ENCODE measurements around the gene RCAN1.

Gene RCAN1

GRCh38 chr21:34536311-34536710 is 78.6 kb downstream of the RCAN1 start:
- DNase-seq = no peak

- no peak for DNase-seq
These were observed 79.0 kb downstream of the RCAN1 start for GRCh38 chr21:34535886-34536285.

GRCh38 chr21:34534522-34534921 is 80.4 kb downstream of the RCAN1 start:
- DNase-seq = peak; percentile 68

- no peak for DNase-seq
These were observed 81.0 kb downstream of the RCAN1 start for GRCh38 chr21:34533938-34534337.

- DNase-seq = no peak
These were observed 83.5 kb downstream of the RCAN1 start for GRCh38 chr21:34531399-34531798.

GRCh38 chr21:34530261-34530660 is 84.7 kb downstream of the RCAN1 start:
- DNase-seq = no peak

- no peak for DNase-seq
These were observed 86.8 kb downstream of the RCAN1 start for GRCh38 chr21:34528131-34528561.

- DNase-seq = peak; percentile 92
These were observed 88.2 kb downstream of the RCAN1 start for GRCh38 chr21:34526618-34527290.

- no peak for DNase-seq
These were observed 88.7 kb downstream of the RCAN1 start for GRCh38 chr21:34526241-34526617.

GRCh38 chr21:34524646-34525601 is 90.0 kb downstream of the RCAN1 start:
- no peak for DNase-seq

GRCh38 chr21:34523019-34523555 is 91.8 kb downstream of the RCAN1 start:
- DNase-seq = no peak

- DNase-seq = peak; percentile 64
These were observed 92.6 kb downstream of the RCAN1 start for GRCh38 chr21:34522284-34522683.

GRCh38 chr21:34521561-34521960 is 93.4 kb downstream of the RCAN1 start:
- no peak for DNase-seq

- peak; percentile 79 for DNase-seq
These were observed 94.0 kb downstream of the RCAN1 start for GRCh38 chr21:34520764-34521508.

- DNase-seq = peak; percentile 71
These were observed 94.6 kb downstream of the RCAN1 start for GRCh38 chr21:34520281-34520680.

GRCh38 chr21:34519694-34520093 is 95.2 kb downstream of the RCAN1 start:
- no peak for DNase-seq

- DNase-seq = no peak
These were observed 95.9 kb downstream of the RCAN1 start for GRCh38 chr21:34519016-34519415.

- DNase-seq = no peak
These were observed 96.6 kb downstream of the RCAN1 start for GRCh38 chr21:34518301-34518700.

- peak; percentile 82 for DNase-seq
These were observed 97.2 kb downstream of the RCAN1 start for GRCh38 chr21:34517491-34518245.

GRCh38 chr21:34517039-34517438 is 97.9 kb downstream of the RCAN1 start:
- DNase-seq = no peak

- DNase-seq = no peak
These were observed 100.3 kb downstream of the RCAN1 start for GRCh38 chr21:34514576-34515115.

GRCh38 chr21:34513129-34513675 is 101.7 kb downstream of the RCAN1 start:
- DNase-seq = peak; percentile 82
